Adrenal gland (tissue), 12 donors: ENCODE measurements around the gene ACLY. TPM values are rescaled to one million over a fixed set of nuclear protein-coding genes. Genes with fewer than 3 reads are reported as not detected.
A peak's percentile ranks its signal among the peaks of the same experiment; 100 is the strongest.

Experiments used
- DNase-seq, 7 donors: peaks; one replicate each; pipeline ENCODE4 v3.0.0-alpha.2; 2019 to 2020
- H3K27ac ChIP-seq, 5 donors: fragments of 200-600 bp; sonication (generic) in 4 of 5; 1 replicate in 3 of 5; 2 replicates in 2 of 5; pipeline versions ENCODE4 v1.5.1 to v1.8.0; 2016 to 2020; ENCODE audit warnings: mild to moderate bottlenecking in 1 of 5
- H3K27me3 ChIP-seq: fragments of 200-600 bp; 2 replicates; pipeline ENCODE4 v1.8.0; 2021
- H3K36me3 ChIP-seq, 2 donors: fragments of 200-600 bp; replicated peaks in 1 of 2; 1 replicate in 1 of 2; 2 replicates in 1 of 2; pipeline versions ENCODE4 v1.5.1 to v1.8.0; 2018 to 2022
- H3K4me1 ChIP-seq, 2 donors: fragments of 200-600 bp; replicated peaks in 1 of 2; 1 replicate in 1 of 2; 2 replicates in 1 of 2; pipeline versions ENCODE4 v1.5.1 to v1.8.0; 2018 to 2021
- H3K4me3 ChIP-seq, 4 donors: fragments of 200-600 bp; sonication (generic) in 3 of 4; one replicate each; pipeline ENCODE4 v1.5.1; 2016 to 2018
- H3K9me3 ChIP-seq, 3 donors: fragments of 200-600 bp; sonication (generic) in 1 of 3; replicated peaks in 1 of 3; 1 replicate in 2 of 3; 2 replicates in 1 of 3; pipeline versions ENCODE4 v1.5.1 to v1.8.0; 2016 to 2021
- CTCF ChIP-seq, 6 experiments: fragments of 450-650 bp in 4 of 6; fragments of 200-600 bp in 2 of 6; sonication (generic) in 1 of 6; IDR thresholded peaks; 1 replicate in 5 of 6; 2 replicates in 1 of 6; pipeline versions ENCODE4 v1.5.1 to v1.8.0; 2016 to 2021; ENCODE audit warnings: antibody characterized with exemption in 6 of 6, mild to moderate bottlenecking in 2 of 6, moderate library complexity in 1 of 6
- POLR2A ChIP-seq, 2 donors: fragments of 450-650 bp; IDR thresholded peaks; one replicate each; pipeline ENCODE4 v1.6.1; 2017; ENCODE audit warnings: antibody characterized with exemption in 2 of 2, mild to moderate bottlenecking in 2 of 2, moderate library complexity in 1 of 2
- WGBS, 4 donors: extraction: QIAGEN DNeasy Blood & Tissue Kit in 2 of 4; methylation state at CpG; one replicate each; pipeline versions ENCODE4 v1.1.5 to v1.1.7; 2013 to 2017; 5-methylcytosine and 5-hydroxymethylcytosine counted together
- intact Hi-C, 2 donors: fragments of 100-400 bp; cut with DNase I; formaldehyde crosslinking; loops; one replicate each; pipeline versions ENCODE4 v1.14.1 to v1.15.0; 2022 to 2023
- polyA plus RNA-seq, 3 donors: library from polyadenylated mRNA; stranded (reverse); fragments of 200-250 nt in 2 of 3; fragments of 350-450 nt in 1 of 3; fragmentation: Illumina TruSeq in 1 of 3; extraction: RNeasy Lipid Tissue Mini Kit (QIAGEN cat#74804) in 1 of 3; gene quantifications; one replicate each; pipeline ENCODE4 v1.2.3, GENCODE V29; 2013 to 2014
- total RNA-seq, 9 donors: library from RNA; depleted of rRNA in 4 of 9; stranded (reverse); fragments of >200 nt in 4 of 9; fragments of 120-200 nt in 1 of 9; fragmentation: NEBNext Ultra II Directional in 1 of 9; extraction: Animal tissue kit (Norgen Biotek cat#: 25700) in 1 of 9; gene quantifications; one replicate each; pipeline versions ENCODE4 v1.1.0 to v1.2.4, GENCODE V29; 2013 to 2023
- donor health status: healthy with polysubstance abuse.
- donor health status: Bipolar disorder and iron deficiency.
- donor health status: DM: yes; HTN: yes; CAD: no.
- donor health status: DM: no; HTN: no; CAD: no.
- donor health status: DM: no; HTN: no; CAD: no.
- donor health status: DM: yes; HTN: yes; CAD: no.

Gene ACLY
- total and polyA plus RNA-seq, 12 donors, result 18.0 to 190 (median 74.0) TPM

GRCh38 chr17:41967141-41967920, 48.6 kb upstream of the ACLY start:
- Histone ChIP-seq H3K27ac (peak overlapping the region; percentile 71 to 93 (median 84)), H3K4me3 (peak overlapping the region; percentile 71 to 88 (median 87)), H3K27me3 (no peaks in the 10 kb centered on the region), H3K9me3 (no peaks in the 10 kb centered on the region), H3K36me3 (peaks cover 0 to 36% of the 10 kb centered on the region in 2 donors), H3K4me1 (peaks cover 13 to 39% of the 10 kb centered on the region in 2 donors)
- intact Hi-C loops, result no loop called here
- DNase-seq, result peak in 6 of 7 donors; percentile 31 to 70 (median 46)
- TF ChIP-seq CTCF (IDR thresholded peaks at IDR 0.05), result no peak
- no peak for TF ChIP-seq POLR2A (IDR thresholded peaks at IDR 0.05)
- 8 to 18% (median 14%) methylated on average over 4 to 39 of the region's 39 CpGs for WGBS, 4 donors

- TF ChIP-seq CTCF (IDR thresholded peaks at IDR 0.05) (peak in 1 of 6 experiments; percentile 8), POLR2A (IDR thresholded peaks at IDR 0.05) (peak; percentile 81 to 87)
These were observed 47.9 kb upstream of the ACLY start, which contains the start of gene CNP for GRCh38 chr17:41966463-41967140. CNP (plus strand) TSS chr17:41966795; CDS start chr17:41966885, 90 bp downstream.

GRCh38 chr17:41965694-41966462, 47.1 kb upstream of the ACLY start:
- Histone ChIP-seq H3K9me3 (no peaks in the 10 kb centered on the region), H3K36me3 (peaks cover 0 to 21% of the 10 kb centered on the region in 2 donors), H3K27ac (peak overlapping the region; percentile 79 to 93 (median 84)), H3K27me3 (no peaks in the 10 kb centered on the region), H3K4me3 (peak overlapping the region in 3 of 4 donors; percentile 26 to 88 (median 88)), H3K4me1 (peaks cover 13 to 36% of the 10 kb centered on the region in 2 donors)
- 2 to 5% (median 4%) methylated on average over 17 to 18 of the region's 18 CpGs for WGBS, 4 donors
- no peak for TF ChIP-seq CTCF (IDR thresholded peaks at IDR 0.05)
- no peak for TF ChIP-seq POLR2A (IDR thresholded peaks at IDR 0.05)
- intact Hi-C loops, result no loop called here
- DNase-seq, result peak; percentile 69 to 87 (median 78)

More at GRCh38 chr17:41966463-41967140, 47.9 kb upstream of the ACLY start, which contains the start of gene CNP:
- intact Hi-C loops, result no loop called here
- H3K36me3 ChIP-seq, result peaks cover 0 to 29% of the 10 kb centered on the region in 2 donors
- peak; percentile 92 to 96 (median 92) for DNase-seq
- WGBS, 4 donors, result 0% methylated on average over 14 to 71 of the region's 71 CpGs
- H3K9me3 ChIP-seq, result no peaks in the 10 kb centered on the region
- H3K4me1 ChIP-seq, result peaks cover 13 to 37% of the 10 kb centered on the region in 2 donors
- peak within 1 kb of the TSS; percentile 79 to 93 (median 84) for H3K27ac ChIP-seq
- H3K4me3 ChIP-seq, result peak within 1 kb of the TSS; percentile 71 to 88 (median 87)
- H3K27me3 ChIP-seq, result no peaks in the 10 kb centered on the region
